Frontal cortex (tissue), 4 donors: ENCODE data around the gene PIBF1. TPM values are rescaled to one million over a fixed set of nuclear protein-coding genes. Genes with fewer than 3 reads are reported as not detected.
"Not testable (repeated sequence)": the region's sequence is repeated elsewhere in the genome, so short reads cannot be mapped to it uniquely, and the experiment has no call there.

Experiments
- DNase-seq, 2 donors: peaks; one replicate each; pipeline ENCODE4 v3.0.0; 2012; ENCODE audit warnings: low spot score in 2 of 2
- FAIRE-seq: peaks from 2 replicates; lab custom pipeline; 2012; peaks lifted over from hg19 to GRCh38; lab: Jason Lieb, UNC
- total RNA-seq: library from RNA; depleted of rRNA; stranded (reverse); fragments of >200 nt; gene quantifications from one replicate; pipeline ENCODE4 v1.2.3, GENCODE V29; 2014
- donor health status: control.
- donor health status: control.
- donor health status: control.

PIBF1 gene
- total RNA-seq, 1 donor from 2014 or later: 34.6 TPM

DNA sequence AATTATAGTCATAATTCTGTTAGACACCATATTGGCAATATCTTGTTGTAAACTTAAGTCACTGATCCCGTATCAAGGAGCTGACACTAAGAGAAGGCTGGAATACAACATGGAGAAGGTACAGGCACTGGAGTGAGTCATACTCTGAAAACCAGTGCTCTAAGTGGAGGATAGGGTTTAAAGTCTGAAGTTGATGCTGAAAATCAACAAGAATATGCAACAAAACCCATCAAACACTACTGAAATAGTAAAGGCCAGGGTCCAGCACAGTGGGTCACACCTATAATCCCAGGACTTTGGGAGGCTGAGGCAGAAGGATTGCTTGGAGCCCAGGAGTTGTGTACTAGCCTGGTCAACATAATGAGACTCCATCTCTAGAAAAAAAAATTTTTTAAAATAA is 203.7 kb downstream of the PIBF1 start:
- DNase-seq: no peak
- no peak for FAIRE-seq

DNA sequence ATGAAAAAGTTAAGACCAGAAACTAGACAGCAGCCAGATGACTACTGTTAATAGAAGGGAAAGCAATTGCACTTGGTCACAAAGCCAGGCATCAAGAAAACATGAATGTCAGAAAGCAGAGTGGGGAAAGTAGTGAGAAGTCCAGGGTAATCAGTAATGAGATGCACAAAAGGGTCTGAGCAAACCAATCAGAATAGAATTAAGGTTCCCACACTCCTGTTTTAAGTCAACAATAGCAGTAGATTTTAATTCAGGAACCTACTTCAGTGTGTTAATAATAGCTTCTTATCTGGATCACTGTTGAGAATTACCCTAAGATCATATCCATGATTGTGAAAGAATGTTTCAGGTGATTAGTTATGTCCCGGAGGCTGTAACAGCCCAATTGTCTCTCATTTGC is 204.3 kb downstream of the PIBF1 start:
- DNase-seq: no peak
- no peak for FAIRE-seq

DNA sequence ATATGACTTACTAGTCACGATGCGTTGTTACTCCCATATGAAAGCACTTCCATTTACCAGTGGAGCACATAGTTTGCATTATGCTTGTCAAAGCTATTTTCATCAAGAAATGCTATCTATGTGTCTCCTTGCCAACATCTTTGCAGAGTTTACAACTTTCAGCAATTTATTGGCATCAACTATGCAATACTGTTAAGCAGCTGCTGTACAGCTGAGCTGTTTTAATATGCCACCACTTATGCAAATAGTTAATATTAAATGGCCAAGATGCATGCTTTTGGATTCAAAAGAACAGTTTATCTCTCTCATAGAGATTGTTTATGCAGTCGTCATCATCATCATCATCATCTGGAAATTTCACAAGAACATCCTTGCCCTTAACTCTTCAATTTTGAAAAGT is 209.0 kb downstream of the PIBF1 start:
- FAIRE-seq (no peak), DNase-seq (no peak)

DNA sequence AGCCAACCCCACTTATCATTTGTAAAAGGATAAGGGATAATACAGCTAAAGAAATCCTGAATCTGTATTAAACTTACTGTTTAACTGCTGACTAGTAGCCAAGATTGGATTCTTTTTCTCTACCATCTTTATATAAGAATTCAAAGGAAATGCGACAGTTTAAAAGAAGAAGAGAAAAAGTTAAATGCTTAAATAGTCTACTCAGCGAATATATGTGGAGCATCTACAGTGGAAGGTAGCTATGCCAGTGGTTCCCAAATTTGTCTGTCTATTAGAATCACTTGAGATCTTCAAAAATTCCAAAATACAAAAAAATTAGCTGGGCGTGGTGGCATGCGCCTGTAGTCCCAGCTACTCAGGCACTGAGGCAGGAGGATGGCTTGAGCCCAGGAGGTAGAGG is 216.1 kb downstream of the PIBF1 start:
- DNase-seq (no peak), FAIRE-seq (no peak)

DNA sequence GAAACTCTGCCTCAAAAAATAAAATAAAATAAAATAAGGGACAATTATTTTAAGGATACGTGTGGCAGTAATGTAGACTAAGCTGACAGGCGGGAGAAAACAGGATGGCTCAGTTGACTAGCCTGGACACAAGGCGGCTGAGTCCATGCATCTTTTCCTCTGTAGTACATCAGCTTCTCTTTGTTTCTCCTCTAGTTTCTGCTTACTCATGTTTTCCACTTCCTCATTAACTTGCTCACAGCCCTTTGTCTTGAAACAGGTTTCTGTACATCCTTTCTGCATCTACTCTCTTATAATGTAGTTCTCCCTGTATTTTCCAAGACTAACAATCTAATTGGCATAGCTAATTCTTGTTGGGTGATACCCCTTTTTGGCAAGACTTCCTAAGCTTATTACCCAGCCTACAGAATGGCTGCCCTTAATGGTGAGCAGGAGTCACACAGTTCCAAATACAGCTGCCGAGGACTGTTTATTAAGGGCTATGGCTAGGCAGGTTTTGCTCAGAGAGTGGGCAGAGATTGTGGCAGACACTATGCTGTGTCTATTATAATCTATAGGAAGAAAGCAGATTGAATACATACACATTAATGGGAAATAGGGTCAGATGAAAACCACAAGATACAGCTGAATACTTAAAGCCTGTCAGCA is 218.2 kb downstream of the PIBF1 start:
- no peak for FAIRE-seq
- DNase-seq: no peak

DNA sequence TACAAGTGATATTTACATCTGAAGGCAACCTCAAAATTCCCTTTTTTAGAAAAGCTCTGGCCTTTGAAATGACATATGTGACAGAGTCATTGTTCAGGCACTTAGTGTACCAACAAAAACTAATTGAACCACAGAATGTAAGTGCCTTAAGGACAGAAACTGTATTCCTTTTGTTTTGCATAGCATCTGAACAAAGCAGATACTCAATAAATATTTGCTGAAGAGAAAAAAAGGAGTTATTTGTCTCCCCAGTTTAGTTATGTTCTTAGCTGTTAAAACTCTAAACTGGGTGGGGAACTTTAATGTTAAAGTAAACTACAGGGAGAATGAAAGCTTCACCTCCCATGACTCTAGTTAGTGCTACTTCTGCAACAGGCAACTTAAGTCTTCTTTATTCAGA is 220.0 kb downstream of the PIBF1 start:
- FAIRE-seq: no peak
- no peak for DNase-seq

GRCh38 chr13:73011751-73012150 is 229.8 kb downstream of the PIBF1 start:
- FAIRE-seq: no peak

DNA sequence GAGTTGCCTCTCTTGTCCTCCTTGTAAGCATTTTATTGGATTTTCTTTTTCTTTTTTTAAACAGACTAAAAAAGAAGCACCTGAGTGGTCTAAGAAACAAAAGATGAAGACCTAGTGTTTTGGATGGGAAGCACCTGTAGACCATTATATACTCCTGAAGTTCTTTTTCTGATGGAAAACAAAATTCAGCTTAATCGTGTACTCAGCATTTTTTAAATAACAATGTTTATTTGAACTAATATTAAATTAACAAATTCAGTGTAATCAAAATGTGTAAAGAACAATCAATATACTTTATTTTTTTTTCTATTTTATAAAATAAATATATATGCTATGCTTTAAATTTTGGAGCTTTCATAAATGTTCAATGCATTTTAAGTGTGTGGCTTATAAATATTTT is 233.9 kb downstream of the PIBF1 start:
- no peak for DNase-seq
- FAIRE-seq: no peak

More at GRCh38 chr13:73011751-73012150, 229.8 kb downstream of the PIBF1 start:
- no peak for DNase-seq

- no peak for FAIRE-seq
- DNase-seq: no peak
Observed at GRCh38 chr13:73018336-73018735, 236.4 kb downstream of the PIBF1 start.

DNA sequence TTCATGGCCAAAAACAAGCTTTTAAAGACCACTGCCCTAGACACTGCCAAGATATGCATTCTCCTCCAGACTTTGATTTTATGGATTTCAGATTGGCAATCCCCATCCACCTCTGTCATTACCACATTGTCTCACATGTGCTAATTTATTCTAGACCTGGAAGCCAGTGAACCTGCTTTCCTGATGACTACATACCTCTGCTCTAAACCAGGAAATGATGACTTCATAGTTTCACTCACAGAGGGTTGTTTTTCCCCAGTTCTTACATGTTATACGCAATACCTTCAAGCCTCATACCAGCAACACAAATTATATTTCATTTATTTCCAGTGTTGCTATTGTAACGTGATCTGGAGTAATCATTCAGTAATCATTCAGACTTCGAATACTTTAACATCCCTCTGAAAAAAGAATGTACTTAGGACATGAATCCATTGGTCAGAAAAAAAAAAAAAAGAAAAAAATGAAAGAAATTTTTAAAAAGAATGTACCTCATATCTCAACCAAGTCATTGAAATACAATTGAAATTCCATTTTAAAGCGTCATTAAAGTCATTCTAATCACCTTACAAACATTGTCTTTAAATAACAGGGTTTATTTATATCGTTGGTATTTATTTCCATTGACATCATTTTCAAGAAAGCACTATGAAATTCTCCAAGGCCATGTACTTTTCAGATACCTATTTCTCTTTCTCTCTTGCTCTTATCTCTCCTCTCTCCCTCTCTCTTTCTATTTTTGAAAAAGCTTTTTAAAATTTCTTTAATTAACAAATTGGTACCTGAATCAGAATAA is 243.5 kb downstream of the PIBF1 start:
- FAIRE-seq (no peak), DNase-seq (no peak)

GRCh38 chr13:73034901-73035300 is 253.0 kb downstream of the PIBF1 start:
- no peak for FAIRE-seq

GRCh38 chr13:73035660-73036059 is 253.7 kb downstream of the PIBF1 start:
- DNase-seq: no peak
- FAIRE-seq: no peak

More at GRCh38 chr13:73034901-73035300, 253.0 kb downstream of the PIBF1 start:
- DNase-seq: no peak

GRCh38 chr13:73036566-73036965 is 254.6 kb downstream of the PIBF1 start:
- no peak for DNase-seq
- FAIRE-seq: no peak

GRCh38 chr13:73038064-73038463 is 256.1 kb downstream of the PIBF1 start:
- no peak for FAIRE-seq
- DNase-seq: no peak

- no peak for FAIRE-seq
Observed at GRCh38 chr13:73039201-73040108, 257.5 kb downstream of the PIBF1 start.

GRCh38 chr13:73040484-73040883 is 258.6 kb downstream of the PIBF1 start:
- FAIRE-seq (no peak), DNase-seq (no peak)

More at GRCh38 chr13:73039201-73040108, 257.5 kb downstream of the PIBF1 start:
- DNase-seq: no peak

DNA sequence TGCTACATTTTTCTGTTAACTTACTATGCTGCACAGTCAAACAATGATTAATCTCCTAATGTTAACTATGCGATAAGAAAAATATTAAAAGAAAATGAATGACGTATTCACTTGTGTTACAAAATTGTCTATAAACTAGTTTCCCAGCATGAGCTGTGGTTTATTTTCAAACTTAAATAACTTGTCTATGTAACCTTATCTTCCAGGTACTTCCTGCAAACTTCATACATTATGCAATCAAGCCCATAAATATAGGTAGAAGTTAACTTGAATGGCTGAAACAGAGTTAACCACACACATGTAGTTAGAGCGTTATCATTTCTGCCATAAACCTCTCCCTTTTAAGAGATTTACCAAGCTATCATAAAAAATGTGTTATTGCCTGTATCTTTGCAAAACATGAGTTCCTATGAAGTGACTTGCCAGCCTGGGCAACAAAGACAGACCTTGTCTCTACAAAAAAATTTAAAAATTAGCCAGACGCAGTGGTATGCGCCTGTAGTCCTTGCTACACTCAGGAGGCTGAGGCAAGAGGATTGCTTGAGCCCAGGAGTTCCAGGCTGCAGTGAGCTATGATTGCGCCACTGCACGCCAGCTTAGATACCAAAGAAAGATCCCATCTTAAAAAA is 259.1 kb downstream of the PIBF1 start:
- FAIRE-seq (no peak), DNase-seq (no peak)

GRCh38 chr13:73045031-73045430 is 263.1 kb downstream of the PIBF1 start:
- FAIRE-seq: no peak
- no peak for DNase-seq

- not testable (repeated sequence) for FAIRE-seq, DNase-seq
Observed at GRCh38 chr13:73048615-73049014, 266.7 kb downstream of the PIBF1 start.

DNA sequence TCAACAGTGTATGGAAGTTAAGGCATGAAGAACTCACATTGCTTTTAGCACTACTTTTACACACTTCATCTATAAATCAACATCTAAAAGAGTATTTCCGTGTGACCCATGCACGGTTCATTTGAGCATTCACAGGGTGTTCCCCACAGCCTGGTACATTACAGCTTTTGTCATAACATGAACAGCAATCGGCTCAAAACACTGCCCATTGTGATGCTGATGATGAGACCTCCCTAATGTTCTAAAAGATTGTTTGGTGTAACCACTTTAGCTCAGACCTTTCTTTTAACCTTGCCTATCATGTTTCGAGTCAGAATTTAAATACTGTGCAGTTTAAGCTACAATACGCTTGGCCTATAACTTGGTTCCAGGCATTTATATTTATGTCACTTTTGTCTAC is 272.8 kb downstream of the PIBF1 start:
- no peak for DNase-seq
- no peak for FAIRE-seq
